GM18526 (cell line): Measurements from ENCODE around the gene MYL2.

Experiments
- POLR2A ChIP-seq: IDR thresholded peaks from 3 replicates; pipeline ENCODE4 v1.6.1; 2011; ENCODE audit not compliant: insufficient read length; ENCODE audit errors: extremely low read depth

MYL2 gene

GRCh38 chr12:110880651-110881050 lies 39.7 kb downstream of the MYL2 start:
- TF ChIP-seq POLR2A = no peak

GRCh38 chr12:110874781-110875180 lies 45.6 kb downstream of the MYL2 start:
- no peak for TF ChIP-seq POLR2A

GRCh38 chr12:110874351-110874750 lies 46.0 kb downstream of the MYL2 start:
- no peak for TF ChIP-seq POLR2A

- no peak for TF ChIP-seq POLR2A
Observed at GRCh38 chr12:110872100-110872499, 48.3 kb downstream of the MYL2 start.

- TF ChIP-seq POLR2A = no peak
Observed at GRCh38 chr12:110869803-110870202, 50.6 kb downstream of the MYL2 start.

- TF ChIP-seq POLR2A = no peak
Observed at GRCh38 chr12:110869026-110869425, 51.4 kb downstream of the MYL2 start.

- no peak for TF ChIP-seq POLR2A
Observed at GRCh38 chr12:110865521-110865920, 54.9 kb downstream of the MYL2 start.

- no peak for TF ChIP-seq POLR2A
Observed at GRCh38 chr12:110863161-110863560, 57.2 kb downstream of the MYL2 start.

- TF ChIP-seq POLR2A = no peak
Observed at GRCh38 chr12:110862329-110862728, 58.0 kb downstream of the MYL2 start.

GRCh38 chr12:110861729-110862128 lies 58.6 kb downstream of the MYL2 start:
- TF ChIP-seq POLR2A = no peak
